NCI-H1930 (cell line): ENCODE results near the gene TAF6.

Source experiments
- DNase-seq, 2 experiments: peaks; one replicate each; lab custom pipeline; 2025; lab: John Stamatoyannopoulos, UW

TAF6 gene

DNA sequence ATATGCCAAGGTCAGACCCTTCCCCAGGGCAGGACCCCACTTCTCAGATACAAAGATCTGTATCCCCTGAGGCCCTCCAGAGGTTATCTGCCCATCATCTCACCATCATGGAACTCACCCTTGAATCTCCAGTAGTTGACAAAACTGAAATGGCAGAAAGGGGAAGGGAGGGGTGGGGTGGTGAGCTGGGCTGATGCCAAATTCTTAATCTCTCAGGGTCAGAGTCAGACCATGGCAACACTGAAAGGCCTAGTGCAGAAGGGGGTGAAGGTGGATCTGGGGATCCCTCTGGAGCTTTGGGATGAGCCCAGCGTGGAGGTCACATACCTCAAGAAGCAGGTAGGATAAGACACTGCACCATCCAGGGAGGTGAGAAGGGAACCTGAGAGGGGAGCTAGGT lies 3.4 kb upstream of the TAF6 start:
- no peak for DNase-seq

GRCh38 chr7:100122067-100122466 lies 2.9 kb upstream of the TAF6 start:
- DNase-seq, result no peak

DNA sequence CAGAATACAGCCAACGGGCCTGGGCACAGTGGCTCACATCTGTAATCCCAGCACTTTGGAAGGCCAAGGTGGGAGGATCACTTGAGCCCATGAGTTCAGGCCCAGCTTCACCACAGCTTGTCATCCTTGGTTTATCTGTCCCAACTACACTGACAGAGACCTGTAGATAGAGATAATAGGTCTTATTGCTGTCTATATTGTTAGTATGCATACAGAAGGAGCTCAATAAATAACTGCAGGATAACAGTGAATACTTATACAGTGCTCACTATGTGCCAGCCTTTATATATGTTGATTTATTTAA lies 1.5 kb upstream of the TAF6 start:
- no peak for DNase-seq

DNA sequence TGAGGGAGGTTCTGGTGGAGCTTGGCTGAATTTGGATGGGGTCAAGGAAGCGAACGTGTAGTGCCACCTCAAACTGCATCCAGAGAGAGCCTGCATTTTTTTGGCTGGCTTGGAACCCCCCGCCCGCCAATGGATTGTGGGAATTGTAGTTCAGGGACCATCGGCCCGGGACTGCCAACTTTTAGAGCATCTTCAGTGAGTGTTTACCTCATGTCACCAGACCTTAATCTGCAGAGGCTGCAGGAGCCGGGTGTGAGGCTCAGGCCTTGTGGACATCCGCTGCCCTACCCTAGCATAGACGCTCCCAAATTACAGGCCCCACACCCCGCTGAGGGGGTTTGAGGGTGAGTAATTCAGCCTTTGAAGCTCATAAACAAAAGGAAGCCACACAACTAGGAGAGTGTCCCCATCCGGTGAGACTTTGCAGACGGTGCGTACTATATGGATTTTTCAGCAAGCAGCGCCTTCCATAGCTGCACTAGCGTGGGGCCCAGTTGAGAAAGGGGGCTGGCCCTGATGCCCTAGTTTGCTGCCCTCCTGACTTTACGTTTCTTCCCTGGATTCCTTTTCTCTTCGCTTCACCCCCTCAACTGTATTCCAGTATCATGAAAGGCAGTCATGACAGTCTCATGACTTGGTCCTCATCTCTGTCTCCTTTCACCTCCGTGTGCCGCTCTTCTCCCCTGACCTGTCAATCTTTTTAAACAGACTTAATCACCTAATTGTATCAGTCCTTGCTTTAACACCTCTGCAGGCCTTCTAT lies 993 bp upstream of the TAF6 start:
- DNase-seq, result peak in 1 of 2 experiments; percentile 52

- DNase-seq, result no peak
These were observed 628 bp downstream of the TAF6 start for GRCh38 chr7:100118388-100119071.

GRCh38 chr7:100115026-100115425 lies 4.1 kb downstream of the TAF6 start:
- no peak for DNase-seq

DNA sequence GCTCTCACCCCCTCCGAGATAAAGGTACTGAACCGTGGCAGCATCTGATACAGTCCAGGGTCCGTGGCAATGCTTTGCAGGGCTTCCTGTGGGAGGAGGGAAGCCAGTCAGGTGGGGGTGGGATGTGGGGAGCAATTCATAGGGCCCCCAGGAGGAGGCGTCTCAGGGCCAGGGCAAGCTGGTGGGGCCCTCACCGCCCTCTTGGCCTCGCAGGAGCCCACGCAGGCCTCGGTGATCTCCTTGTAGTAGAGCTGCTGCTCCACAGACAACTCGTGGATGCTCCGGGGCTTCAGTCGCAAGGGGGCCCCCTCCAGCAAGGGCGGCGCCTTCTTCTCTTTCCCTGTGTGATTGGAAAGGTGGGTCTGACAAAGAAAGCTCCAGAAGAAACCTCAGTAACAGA lies 7.2 kb downstream of the TAF6 start:
- DNase-seq, result no peak

DNA sequence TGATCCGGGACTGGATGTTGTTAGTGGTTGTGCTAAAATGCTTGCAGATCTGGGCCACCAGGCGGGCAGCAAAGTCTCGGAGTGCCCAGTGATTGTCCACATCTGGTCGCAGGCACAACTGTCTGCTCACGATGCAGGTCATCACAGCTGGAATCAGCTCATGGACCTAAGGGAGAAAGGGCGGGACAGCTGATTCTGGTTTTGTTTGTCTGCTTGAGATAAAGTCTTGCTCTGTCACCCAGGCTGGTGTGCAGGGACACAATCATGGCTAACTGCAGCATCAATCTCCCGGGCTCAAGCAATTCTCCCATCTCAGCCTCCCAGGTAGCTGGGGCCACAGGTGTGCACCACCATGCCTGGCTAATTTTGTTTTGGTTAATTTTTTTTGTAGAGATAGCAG lies 8.0 kb downstream of the TAF6 start:
- no peak for DNase-seq

GRCh38 chr7:100109521-100110163 lies 9.5 kb downstream of the TAF6 start:
- no peak for DNase-seq

GRCh38 chr7:100107890-100108289 lies 11.3 kb downstream of the TAF6 start:
- no peak for DNase-seq

GRCh38 chr7:100107125-100107737 lies 11.9 kb downstream of the TAF6 start:
- DNase-seq, result no peak

DNA sequence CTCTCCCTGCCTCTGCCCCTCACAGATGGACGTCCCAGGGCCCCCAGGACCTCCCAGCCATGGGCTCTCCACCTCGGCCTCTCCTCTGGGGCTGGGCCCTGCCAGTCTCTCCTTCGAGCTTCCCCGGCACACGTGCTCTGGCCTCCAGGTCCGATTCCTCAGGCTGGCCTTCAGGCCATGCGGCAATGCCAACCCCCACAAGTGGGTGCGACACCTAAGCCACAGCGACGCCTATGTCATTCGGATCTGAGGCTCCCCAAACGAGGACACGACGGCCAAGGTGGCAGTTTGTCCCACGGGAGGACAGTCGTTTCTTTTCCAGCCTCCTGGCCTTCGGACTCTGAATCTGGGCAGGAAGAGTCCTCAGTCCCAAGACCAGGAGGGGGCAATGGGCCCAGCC lies 12.5 kb downstream of the TAF6 start:
- DNase-seq, result no peak

DNA sequence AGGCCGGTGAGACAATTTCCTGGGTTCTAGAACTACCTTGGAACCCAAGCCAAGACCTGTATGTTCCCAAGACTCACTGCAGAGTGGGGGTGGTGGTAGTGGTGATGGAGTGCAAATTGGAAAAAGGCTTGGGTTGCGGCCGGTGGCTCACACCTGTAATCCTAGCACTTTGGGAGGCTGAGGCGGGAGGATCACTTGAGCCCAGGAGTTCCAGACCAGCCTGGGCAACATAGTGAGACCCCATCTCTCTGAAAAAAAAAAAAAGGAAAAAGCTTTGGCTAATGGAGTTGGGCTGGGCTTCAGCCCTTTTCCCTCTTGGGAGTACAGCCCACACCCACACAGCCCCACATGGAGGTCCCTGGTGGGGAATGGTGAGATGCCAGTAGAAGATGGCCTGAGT lies 13.6 kb downstream of the TAF6 start:
- no peak for DNase-seq

DNA sequence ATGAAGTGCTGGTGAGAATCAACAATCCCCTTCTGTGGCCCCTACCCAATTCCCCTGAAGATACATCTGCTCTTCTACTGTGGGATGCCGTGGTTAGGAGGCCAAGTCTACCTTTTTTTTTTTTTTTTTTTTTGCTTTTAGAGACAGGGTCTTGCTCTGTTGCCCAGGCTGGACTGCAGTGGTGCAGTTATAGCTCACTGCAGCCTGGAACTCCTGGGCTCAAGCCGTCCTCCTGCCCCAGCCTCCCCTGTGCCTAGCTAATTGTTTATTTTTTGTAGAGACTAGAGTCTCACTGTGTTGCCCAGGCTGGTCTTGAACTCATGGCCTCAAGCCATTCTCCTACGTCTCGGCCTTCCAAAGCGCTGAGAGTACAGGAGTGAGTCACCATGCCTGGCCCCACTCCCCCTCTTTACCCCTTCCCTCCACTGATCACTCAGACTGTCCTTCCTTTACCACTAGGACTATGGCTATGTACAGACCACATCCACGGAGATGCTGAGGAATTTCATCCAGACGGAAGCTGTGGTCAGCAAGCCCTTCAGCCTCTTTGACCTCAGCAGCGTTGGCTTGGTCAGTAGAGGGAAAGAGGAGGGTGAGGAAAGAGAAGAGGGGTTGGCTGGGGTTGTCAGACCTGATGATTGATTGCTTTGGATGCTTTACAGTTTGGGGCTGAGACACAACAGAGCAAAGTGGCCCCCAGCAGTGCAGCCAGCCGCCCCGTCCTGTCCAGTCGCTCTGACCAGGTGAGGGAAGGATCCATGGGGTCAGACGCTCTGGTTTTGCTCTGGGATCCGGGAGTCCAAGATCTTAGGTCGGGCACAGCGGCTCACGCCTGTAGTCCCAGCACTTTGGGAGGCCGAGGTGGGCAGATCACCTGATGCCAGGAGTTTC lies 16.0 kb downstream of the TAF6 start:
- no peak for DNase-seq

DNA sequence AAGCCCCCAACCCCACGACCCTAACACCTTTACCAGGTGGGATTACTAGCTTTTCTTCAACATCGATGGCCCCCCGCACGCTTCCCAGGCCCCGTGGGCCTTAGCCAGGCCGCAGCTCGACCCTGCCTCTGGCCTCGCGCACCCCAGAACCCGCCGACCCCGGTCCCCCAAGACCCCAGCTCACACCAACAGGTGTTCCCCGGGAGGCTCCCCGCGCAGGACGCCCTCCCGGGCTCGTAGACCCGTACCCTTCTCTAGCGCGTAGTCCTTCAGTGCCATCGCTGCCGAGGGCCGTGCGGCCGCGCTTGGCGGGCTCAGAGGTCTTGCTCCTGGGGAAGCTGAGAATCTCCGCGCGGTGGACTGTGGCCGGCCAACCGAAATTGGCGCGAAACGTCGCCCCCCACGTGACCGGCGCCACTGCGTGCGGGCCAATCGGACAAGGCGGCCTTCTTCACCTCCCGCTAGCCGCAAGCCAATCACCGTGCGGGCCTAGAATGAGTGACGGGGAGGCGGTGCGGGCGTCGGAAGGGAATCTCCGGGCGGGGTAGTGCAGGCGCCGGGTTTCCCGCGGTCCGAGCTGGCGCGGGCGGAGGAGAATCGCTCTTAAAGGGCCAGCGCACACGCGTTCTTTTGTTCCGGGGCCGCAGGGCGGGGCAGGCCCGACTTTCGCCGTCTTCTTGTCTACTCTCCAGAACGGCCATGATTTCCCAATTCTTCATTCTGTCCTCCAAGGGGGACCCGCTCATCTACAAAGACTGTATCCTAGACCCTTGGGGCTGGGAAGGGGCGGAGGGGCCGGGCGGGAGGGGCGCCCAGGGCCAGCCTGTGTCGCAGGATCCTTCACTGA lies 17.9 kb downstream of the TAF6 start, which contains the start of the genes AP4M1 and MCM7:
Gene AP4M1, plus strand, starts transcription at position 628 of the 847 bp plus-strand sequence. Its CDS starts 72 bp downstream, at position 700.
Gene MCM7, minus strand, starts transcription at position 382 of the 847 bp plus-strand sequence. Its CDS starts 103 bp downstream, at position 279.
- peak; percentile 99 to 100 for DNase-seq

- peak; percentile 94 to 97 for DNase-seq
These were observed 18.6 kb downstream of the TAF6 start for GRCh38 chr7:100100420-100101015.

- DNase-seq, result no peak
These were observed 19.7 kb downstream of the TAF6 start for GRCh38 chr7:100099452-100099851.

GRCh38 chr7:100098913-100099312 lies 20.2 kb downstream of the TAF6 start:
- no peak for DNase-seq

DNA sequence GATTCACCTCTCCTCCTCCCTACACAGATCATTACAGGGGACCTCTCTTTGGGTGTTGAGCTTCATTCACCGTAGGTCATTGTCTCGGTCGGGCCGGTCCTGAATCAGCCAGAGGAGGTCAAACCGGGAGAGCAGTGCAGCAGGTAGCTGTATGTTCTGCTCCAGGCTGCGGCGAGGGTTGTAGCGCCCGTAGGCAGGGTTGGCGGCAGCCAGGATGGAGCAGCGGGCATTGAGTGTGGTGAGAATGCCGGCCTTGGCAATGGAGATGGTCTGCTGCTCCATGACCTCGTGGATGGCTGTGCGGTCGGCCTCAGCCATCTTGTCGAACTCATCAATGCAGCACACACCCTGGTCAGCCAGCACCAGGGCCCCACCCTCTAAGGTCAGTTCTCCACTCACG lies 23.5 kb downstream of the TAF6 start:
- DNase-seq, result no peak

DNA sequence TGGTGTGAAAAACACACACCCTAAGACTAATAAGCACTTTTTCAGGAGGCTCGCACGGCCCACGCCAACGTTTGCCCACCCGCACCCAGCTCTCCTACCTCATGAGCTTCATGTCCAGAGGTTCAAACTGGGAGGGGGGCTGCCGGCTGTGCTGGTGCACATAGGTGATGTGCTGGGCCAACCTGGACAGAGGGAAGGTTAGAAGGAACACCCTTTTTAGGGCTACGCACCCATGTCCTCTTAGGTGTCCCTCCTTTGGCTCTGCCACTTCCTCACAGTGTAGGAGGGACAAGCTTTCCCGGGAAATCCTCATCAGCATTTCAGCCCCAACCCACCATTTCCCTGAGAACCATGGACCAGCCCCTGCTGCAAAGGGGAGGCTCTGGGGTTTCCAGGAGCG lies 23.9 kb downstream of the TAF6 start:
- no peak for DNase-seq
